ENCODE measurements around the gene CREG1. TPM values are rescaled to one million over a fixed set of nuclear protein-coding genes. Genes with fewer than 3 reads are reported as not detected.

Gene CREG1
- total and polyA plus RNA-seq, 2 of the 8 experiments (the other 6 are each of a cell fraction or from before 2014, with no cell fraction given): 29.8 to 30.1 TPM

DNA sequence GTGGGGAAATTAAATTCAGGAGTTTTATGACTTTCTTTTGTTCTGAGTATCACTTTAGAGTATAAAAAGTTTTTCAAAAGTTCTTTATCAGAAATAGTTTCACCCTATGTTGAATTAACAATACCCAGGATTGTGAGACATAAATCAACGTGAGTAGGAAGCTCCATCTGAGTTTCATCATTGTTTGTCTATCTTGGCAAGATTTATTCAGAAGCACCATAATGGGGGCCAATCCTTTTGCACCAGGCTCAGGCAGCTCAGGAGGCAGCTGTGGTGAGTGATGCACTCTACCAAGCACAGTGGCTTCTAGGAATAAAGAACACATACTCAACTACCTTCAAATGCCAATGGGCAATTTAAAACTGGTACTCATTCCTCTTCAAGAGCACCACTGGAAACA, 12.0 kb downstream of the CREG1 start (continued):
- TF ChIP-seq CHD7 (IDR thresholded peaks at IDR 0.05; ENCODE audit: insufficient replicate concordance, low read length) (no peak), CBX8 (IDR thresholded peaks at IDR 0.05; ENCODE audit: borderline replicate concordance, low read depth, low read length) (no peak), SRF (IDR thresholded peaks at IDR 0.05; ENCODE audit: low read depth, low read length) (no peak), EP300 (IDR thresholded peaks at IDR 0.05; ENCODE audit: borderline replicate concordance in 1 of 2, low read depth in 2 of 2, low read length in 2 of 2) (no peak), CTBP2 (IDR thresholded peaks at IDR 0.05; ENCODE audit: borderline replicate concordance, insufficient read depth, insufficient read length, low read length) (no peak), EZH2 (IDR thresholded peaks at IDR 0.05; ENCODE audit: low read depth, low read length, severe bottlenecking) (no peak)

Measured in H1 (cell line).